HepG2 (cell line): ENCODE measurements around the gene COX6B1. TPM values are rescaled to one million over a fixed set of nuclear protein-coding genes. Genes with fewer than 3 reads are reported as not detected.

ENCODE experiments used
- ATAC-seq: fragments of 200-7000 bp; cut with Tn5 transposase; 3 replicates; pipeline ENCODE4 v1.9.1; 2020; ENCODE audit warnings: mild to moderate bottlenecking, moderate library complexity
- BruUV-seq: library from RNA; stranded (reverse); fragments of 400-500 nt; replicated peaks from 2 replicates; lab custom pipeline; 2021; lab: Mats Ljungman, UMichigan
- CTCF ChIA-PET: fragments of 300-600 bp; formaldehyde crosslinking; extraction: SDS; loops from one replicate; lab custom pipeline; 2021; ENCODE audit warnings: low total read pairs, inconsistent platforms, low intra/inter-chr PET ratio; lab: Yijun Ruan, JAX
- POLR2A ChIA-PET: fragments of 350-600 bp; sonication (Branson Sonifier 250); formaldehyde crosslinking; loops from one replicate; lab custom pipeline; 2020; ENCODE audit warnings: antibody characterized with exemption, inconsistent platforms; lab: Yijun Ruan, JAX
- DNase-seq: peaks from one replicate; pipeline ENCODE4 v3.0.0-alpha.2; 2015; ENCODE audit warnings: low spot score
- FAIRE-seq: peaks from 3 replicates; lab custom pipeline; 2011; peaks lifted over from hg19 to GRCh38; lab: Jason Lieb, UNC
- H2AFZ ChIP-seq: one replicate; pipeline ENCODE4 v1.6.1; 2011; ENCODE audit warnings: low read length, inconsistent platforms
- H3K27ac ChIP-seq: fragments of 300-600 bp; 3 replicates; pipeline ENCODE4 v1.8.0; 2011; ENCODE audit warnings: mixed run types, mild to moderate bottlenecking, mixed read lengths, low read length, inconsistent platforms; ENCODE audit not compliant: insufficient read depth; ENCODE audit errors: extremely low read length
- H3K27me3 ChIP-seq, 2 experiments: fragments of 200-600 bp in 1 of 2; 2 replicates in 1 of 2; 3 replicates in 1 of 2; pipeline versions ENCODE4 v1.6.0 to v1.8.0; 2011; ENCODE audit warnings: low read length in 2 of 2, mild to moderate bottlenecking in 2 of 2, moderate library complexity in 2 of 2, inconsistent platforms in 1 of 2; ENCODE audit not compliant: insufficient read depth in 2 of 2, control insufficient read depth in 1 of 2
- H3K36me3 ChIP-seq, 2 experiments: fragments of 200-600 bp in 1 of 2; replicated peaks in 1 of 2; 2 replicates in 1 of 2; 3 replicates in 1 of 2; pipeline versions ENCODE4 v1.5.1 to v1.8.0; 2011; ENCODE audit warnings: low read length in 2 of 2, inconsistent platforms in 1 of 2; ENCODE audit not compliant: insufficient read depth in 2 of 2, control insufficient read depth in 1 of 2
- H3K4me1 ChIP-seq: 2 replicates; pipeline ENCODE4 v1.5.1; 2012; ENCODE audit warnings: low read length, inconsistent platforms; ENCODE audit not compliant: insufficient read depth
- H3K4me2 ChIP-seq: 2 replicates; pipeline ENCODE4 v1.6.0; 2011; ENCODE audit warnings: low read depth, low read length, inconsistent platforms
- H3K4me3 ChIP-seq, 3 experiments: fragments of 200-600 bp in 1 of 3; sonication (generic), shearing (Covaris generic) in 1 of 3; replicated peaks in 1 of 3; 2 replicates each; pipeline ENCODE4 v1.5.1; 2011 to 2016; ENCODE audit warnings: low read length in 3 of 3, inconsistent platforms in 2 of 3, low read depth in 2 of 3, mild to moderate bottlenecking in 2 of 3, control low read depth in 1 of 3, mixed read lengths in 1 of 3; ENCODE audit not compliant: insufficient read depth in 1 of 3
- H3K79me2 ChIP-seq: one replicate; pipeline ENCODE4 v1.6.1; 2011; ENCODE audit warnings: low read length, inconsistent platforms; ENCODE audit not compliant: insufficient read depth
- H3K9ac ChIP-seq: 2 replicates; pipeline ENCODE4 v1.6.0; 2011; ENCODE audit warnings: mild to moderate bottlenecking, low read depth, low read length, inconsistent platforms; ENCODE audit not compliant: insufficient read depth
- H3K9me3 ChIP-seq: 2 replicates; pipeline ENCODE4 v1.5.1; 2012; ENCODE audit warnings: mild to moderate bottlenecking, low read length
- H4K20me1 ChIP-seq: 2 replicates; pipeline ENCODE4 v1.6.0; 2011; ENCODE audit warnings: inconsistent platforms, mild to moderate bottlenecking, low read length, moderate library complexity; ENCODE audit not compliant: insufficient read depth
- ARID5B ChIP-seq: IDR thresholded peaks from 2 replicates; pipeline ENCODE4 v1.4.0; 2020; ENCODE audit warnings: mild to moderate bottlenecking, missing genetic modification reagents
- RFX5 ChIP-seq: IDR thresholded peaks from 2 replicates; pipeline ENCODE4 v1.6.1; 2011; ENCODE audit warnings: low read depth, low read length, improper control_type of control experiment
- ZNF274 ChIP-seq: sonication (generic); formaldehyde crosslinking; IDR thresholded peaks from 2 replicates; pipeline ENCODE4 v1.5.1; 2020; ENCODE audit warnings: mild to moderate bottlenecking, missing genetic modification reagents
- WGBS: methylation state at CpG from one replicate; pipeline ENCODE4 v1.1.6; 2017; ENCODE audit warnings: low lambda C conversion rate; 5-methylcytosine and 5-hydroxymethylcytosine counted together
- in situ Hi-C: cut with HindIII; loops from 2 replicates; pipeline ENCODE4 v1.10.0; 2017; ENCODE audit warnings: low pct_unique_long_range_greater_than_20kb; ENCODE audit not compliant: extremely low pct_ligation_motif_present
- intact Hi-C: fragments of 100-400 bp; cut with micrococcal nuclease; formaldehyde crosslinking; loops from one replicate; pipeline ENCODE4 v1.10.0; 2022; ENCODE audit not compliant: unreplicated experiment
- polyA plus RNA-seq, 8 experiments: library from polyadenylated mRNA; depleted of rRNA in 3 of 8; stranded (reverse) in 7 of 8; unstranded in 1 of 8; fragments of >200 nt; fragmentation: Illumina TruSeq in 4 of 8; extraction: Trizol in 4 of 8; gene quantifications; 2 replicates each; pipeline versions ENCODE4 v1.2.1 to v1.2.3, GENCODE V29; 2011 to 2016; ENCODE audit warnings: low read depth in 4 of 8, missing spikeins in 1 of 8, mixed read lengths in 1 of 8; ENCODE audit not compliant: insufficient read depth in 1 of 8
- total RNA-seq, 5 experiments: library from RNA; depleted of rRNA; stranded (reverse); fragments of >200 nt; fragmentation: Illumina TruSeq; extraction: Trizol; gene quantifications; 2 replicates each; pipeline ENCODE4 v1.2.3, GENCODE V29; 2016; ENCODE audit warnings: low read depth in 1 of 5

Gene COX6B1
- total and polyA plus RNA-seq, 2 of the 13 experiments (the other 11 are each of a cell fraction or from before 2014, with no cell fraction given): 481 to 487 TPM

GRCh38 chr19:35609851-35610353 is 38.2 kb upstream of the COX6B1 start:
- Histone ChIP-seq H3K9me3 (peaks cover 23% of the 10 kb centered on the region), H3K4me2 (no peak overlapping the region), H3K9ac (no peak overlapping the region), H3K79me2 (no peaks in the 10 kb centered on the region), H4K20me1 (no peaks in the 10 kb centered on the region), H3K4me1 (peaks cover 30% of the 10 kb centered on the region), H2AFZ (no peak overlapping the region), H3K27ac (no peak overlapping the region), H3K4me3 (no peak overlapping the region), H3K27me3 (no peaks in the 10 kb centered on the region; a peak in 1 of 5 replicates), H3K36me3 (peaks cover 0 to 4% of the 10 kb centered on the region in 2 experiments; a peak in 1 of 5 replicates)
- TF ChIP-seq RFX5: 0 out of 2 replicates have a peak, but pooled peaks have one; percentile 11
- TF ChIP-seq ZNF274: no peak
- TF ChIP-seq ARID5B (CRISPR knock-in tag): no peak
- in situ Hi-C loops (no loop called here), intact Hi-C loops (loop anchor here (10.0 kb wide), 1 partner anchor 55 kb away; no protein-coding TSS in a partner anchor)
- ATAC-seq (no peak), DNase-seq (no peak), FAIRE-seq (no peak)
- ChIA-PET CTCF (no interaction called here), POLR2A (interaction anchor here (0.8 kb wide), 1 partner anchor 61 kb away, joined by 3 read pairs; no protein-coding TSS in a partner anchor)
- WGBS: 58% methylated on average over 3 of the region's 6 CpGs
- BruUV-seq: no TSS peak
